Forelimb muscle (tissue), 1 donor: ENCODE data around the gene ARHGEF7. TPM values are rescaled to one million over a fixed set of nuclear protein-coding genes. Genes with fewer than 3 reads are reported as not detected.

ENCODE experiments used
- DNase-seq: peaks from one replicate; pipeline ENCODE4 v3.0.0-alpha.2; 2013; ENCODE audit warnings: low read depth
- polyA plus RNA-seq: library from polyadenylated mRNA; unstranded; fragments of 120-200 nt; gene quantifications from one replicate; pipeline ENCODE4 v1.2.1, GENCODE V29; 2013; ENCODE audit not compliant: insufficient read length

Gene ARHGEF7
- polyA plus RNA-seq, 1 donor: 75.6 TPM

- DNase-seq: no peak
Measured at GRCh38 chr13:111298214-111298975, 183.3 kb downstream of the ARHGEF7 start.

DNA sequence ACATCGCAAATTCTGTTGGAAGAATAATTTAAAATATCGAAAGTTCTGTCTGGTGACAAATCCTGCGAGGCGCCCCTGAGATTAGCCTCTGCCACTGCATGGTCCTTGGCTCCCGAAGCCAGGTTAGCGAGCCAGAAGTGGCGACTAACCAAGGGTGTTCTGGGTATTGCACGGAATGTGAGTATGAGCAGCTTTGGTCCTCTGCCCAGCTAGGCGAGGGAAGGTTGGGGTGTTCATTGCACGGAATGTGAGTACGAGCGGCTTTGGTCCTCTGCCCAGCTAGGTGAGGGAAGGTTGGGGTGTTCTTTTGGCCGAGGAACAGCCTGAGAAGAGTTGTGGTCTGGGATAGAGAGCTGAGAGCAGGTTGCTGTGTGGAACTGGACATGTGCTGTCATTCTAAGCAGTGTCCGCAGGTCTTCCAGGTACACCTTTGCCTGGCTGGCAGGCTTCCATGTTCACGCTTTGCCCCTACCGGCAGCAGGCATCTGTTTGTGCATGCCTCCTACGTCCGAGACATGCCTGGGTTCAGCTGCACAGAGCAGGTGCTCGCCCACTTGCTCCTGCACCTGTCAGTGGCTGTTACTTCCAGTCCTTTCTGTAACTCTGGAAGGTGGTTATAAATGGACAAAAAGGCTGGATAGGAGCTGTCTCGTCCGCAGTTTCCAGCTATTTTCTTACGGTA lies 187.1 kb downstream of the ARHGEF7 start:
- no peak for DNase-seq

DNA sequence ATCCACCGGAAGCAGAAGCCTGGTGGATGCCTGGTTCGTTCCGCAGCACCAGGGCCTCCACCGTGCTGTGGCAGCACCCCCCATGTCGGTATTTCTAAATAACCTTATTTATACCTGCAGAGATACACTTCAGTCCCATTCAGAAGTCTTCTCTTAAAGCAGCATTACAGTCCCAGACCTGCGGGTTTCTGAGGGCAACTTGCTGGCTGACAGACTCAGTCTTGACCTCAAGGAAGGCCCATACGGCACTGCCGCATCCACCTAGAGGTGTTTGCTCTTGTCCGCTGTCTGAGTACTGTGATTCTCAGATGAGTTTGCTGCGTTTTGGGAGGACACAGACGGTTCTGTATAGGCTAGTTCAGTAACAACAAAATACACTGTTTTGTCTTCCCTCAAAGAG lies 188.4 kb downstream of the ARHGEF7 start:
- no peak for DNase-seq

DNA sequence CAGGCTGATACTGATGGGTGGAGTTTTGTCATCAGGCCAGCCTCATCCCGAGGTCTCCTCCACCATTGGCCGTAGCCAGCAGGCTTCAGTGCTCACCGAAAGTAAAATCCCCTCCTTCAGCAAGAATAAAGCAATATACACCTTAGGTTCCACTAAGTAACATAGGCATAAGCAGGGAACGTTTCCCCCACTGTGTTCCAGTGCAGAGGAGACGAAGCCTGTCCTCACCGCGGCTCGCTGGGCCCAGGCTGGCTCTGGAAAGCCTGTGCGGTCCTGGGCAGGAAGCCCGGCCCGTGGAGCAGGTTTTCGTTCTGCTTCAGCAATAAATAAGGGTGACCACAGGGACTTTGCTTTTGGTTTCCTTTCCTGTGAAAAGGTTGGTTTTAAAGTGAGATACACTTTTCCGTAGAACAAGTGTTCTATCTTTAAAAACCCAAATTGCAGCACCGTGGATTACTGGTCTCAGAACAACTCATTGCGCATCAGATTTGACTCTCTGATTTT lies 189.0 kb downstream of the ARHGEF7 start:
- DNase-seq: no peak

GRCh38 chr13:111304603-111305289 lies 189.6 kb downstream of the ARHGEF7 start:
- no peak for DNase-seq

DNA sequence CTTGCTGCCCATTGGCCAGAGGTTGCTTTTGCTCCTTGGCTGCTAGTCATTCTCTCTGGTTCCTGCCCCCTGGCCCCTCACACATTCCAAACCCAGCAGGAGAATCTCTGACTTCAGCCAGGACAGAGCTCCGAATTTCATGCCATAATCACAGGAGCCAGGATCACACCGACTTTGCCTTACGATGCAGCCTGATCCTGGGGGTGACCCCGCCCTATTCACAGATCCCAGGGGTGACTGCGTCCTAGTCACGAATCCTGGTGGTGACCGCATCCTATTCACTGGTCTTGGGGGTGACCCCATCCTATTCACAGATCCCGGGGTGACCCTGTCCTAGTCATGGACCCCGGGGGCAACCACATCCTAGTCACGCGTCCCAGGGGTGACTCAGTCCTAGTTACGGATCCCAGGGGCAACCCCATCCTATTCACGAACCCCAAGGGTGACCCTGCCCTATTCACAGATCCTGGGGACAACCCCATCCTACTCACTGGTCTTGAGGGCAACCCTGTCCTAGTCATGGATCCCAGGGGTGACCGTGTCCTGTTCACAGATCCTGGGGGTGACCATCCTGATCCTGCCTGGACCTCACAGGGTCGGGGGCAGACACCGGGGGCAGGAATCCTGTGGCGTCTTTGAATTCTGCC lies 198.0 kb downstream of the ARHGEF7 start:
- DNase-seq: no peak

DNA sequence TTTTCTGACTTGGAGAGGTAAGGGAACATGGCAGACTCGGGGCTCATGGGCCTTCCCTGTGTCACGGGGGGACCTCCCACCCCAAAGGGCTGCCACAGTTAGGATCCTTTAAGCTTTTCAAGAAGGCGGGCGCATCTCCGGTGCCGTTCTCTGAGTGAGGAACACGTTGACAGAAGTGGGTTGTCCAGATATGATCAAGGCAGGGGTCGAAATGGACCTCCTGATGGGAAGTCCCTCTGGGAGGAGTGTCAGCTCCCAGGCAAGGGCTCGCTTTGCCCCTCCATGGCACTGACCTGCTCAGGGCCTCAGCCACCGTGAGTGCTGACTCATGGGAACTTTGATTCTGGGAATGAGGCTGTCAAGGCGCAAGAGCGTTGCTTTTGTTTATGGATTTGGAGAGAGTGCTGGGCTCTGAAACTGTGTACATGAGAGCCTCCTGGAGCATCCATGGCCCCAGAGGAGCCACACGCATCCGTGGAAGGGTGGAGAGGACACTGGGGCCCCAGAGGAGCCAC lies 198.9 kb downstream of the ARHGEF7 start:
- DNase-seq: no peak

- DNase-seq: no peak
Measured at GRCh38 chr13:111314852-111315251, 199.7 kb downstream of the ARHGEF7 start.

GRCh38 chr13:111315347-111315995 lies 200.4 kb downstream of the ARHGEF7 start:
- DNase-seq: no peak

DNA sequence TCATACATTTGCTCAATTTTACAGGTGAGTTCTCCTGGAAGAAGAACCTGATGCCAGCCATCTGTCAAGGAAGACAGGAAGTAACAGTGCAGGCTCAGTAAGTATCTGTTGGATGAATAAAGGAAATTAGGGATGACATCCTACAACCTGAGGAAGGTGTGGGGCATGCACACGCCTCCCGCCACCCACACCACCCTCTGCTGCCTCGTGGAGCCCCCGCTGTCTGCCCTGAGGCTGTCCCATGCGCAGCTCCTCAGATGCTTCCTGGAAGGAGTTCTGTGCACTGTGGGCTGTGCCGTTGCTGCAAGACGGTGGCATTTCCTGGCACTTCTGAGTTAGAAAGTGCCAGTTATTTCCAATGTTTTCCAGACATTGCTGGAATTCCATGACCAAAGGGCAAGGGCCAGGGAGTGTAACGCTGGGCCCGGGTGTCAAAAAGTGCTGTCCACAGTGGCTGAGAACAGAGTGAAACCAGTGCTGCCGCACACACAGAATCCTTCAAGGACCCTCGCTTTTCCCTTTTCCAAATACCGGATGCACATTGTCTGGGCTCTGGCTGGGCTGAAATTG lies 201.1 kb downstream of the ARHGEF7 start:
- no peak for DNase-seq

DNA sequence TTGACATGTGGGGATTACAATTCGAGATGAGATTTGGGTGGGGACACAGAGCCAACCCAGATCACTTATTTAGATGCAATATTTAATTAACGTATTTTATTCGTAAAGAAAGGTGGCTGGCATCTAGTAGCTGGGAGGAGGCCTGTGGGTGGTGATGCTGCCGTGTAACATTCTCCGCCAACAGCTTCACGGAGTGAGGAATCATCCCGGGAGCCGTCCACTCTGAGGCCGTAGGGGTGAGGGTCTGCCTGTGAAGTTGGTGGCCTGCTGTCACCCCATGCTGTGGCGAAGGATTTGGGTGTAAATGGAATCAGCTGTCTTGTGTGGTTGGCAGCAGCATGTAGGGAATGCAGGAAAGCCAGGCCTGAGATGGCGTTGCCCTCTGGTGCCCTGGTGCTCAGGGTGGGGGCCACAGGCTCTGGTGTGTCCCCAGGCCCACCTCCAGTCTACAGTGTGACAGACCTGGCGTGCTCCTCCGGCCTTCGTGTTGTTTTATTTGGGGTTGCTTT lies 202.0 kb downstream of the ARHGEF7 start:
- no peak for DNase-seq

GRCh38 chr13:111317571-111318345 lies 202.6 kb downstream of the ARHGEF7 start:
- DNase-seq: no peak

DNA sequence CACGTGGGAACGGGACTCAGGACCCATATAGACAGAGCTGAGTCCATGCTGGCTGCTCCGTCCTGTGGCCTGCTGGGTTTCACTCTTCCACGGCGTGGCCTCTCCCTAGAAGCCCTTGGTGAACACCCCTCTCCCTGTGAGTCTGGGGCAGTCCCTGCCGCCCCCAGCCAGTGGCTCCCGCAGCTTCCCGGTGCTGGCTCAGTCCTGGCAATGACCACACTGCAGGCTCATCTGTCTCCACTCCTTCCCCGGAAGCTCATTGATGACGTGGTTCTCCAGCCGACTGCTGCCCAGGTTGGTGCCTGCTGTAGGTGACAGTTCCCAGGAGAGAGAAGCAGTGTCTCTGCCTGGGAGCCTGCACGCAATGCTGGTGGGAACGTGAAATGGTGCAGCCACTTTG lies 203.3 kb downstream of the ARHGEF7 start:
- no peak for DNase-seq

- DNase-seq: no peak
Measured at GRCh38 chr13:111319521-111319920, 204.4 kb downstream of the ARHGEF7 start.

DNA sequence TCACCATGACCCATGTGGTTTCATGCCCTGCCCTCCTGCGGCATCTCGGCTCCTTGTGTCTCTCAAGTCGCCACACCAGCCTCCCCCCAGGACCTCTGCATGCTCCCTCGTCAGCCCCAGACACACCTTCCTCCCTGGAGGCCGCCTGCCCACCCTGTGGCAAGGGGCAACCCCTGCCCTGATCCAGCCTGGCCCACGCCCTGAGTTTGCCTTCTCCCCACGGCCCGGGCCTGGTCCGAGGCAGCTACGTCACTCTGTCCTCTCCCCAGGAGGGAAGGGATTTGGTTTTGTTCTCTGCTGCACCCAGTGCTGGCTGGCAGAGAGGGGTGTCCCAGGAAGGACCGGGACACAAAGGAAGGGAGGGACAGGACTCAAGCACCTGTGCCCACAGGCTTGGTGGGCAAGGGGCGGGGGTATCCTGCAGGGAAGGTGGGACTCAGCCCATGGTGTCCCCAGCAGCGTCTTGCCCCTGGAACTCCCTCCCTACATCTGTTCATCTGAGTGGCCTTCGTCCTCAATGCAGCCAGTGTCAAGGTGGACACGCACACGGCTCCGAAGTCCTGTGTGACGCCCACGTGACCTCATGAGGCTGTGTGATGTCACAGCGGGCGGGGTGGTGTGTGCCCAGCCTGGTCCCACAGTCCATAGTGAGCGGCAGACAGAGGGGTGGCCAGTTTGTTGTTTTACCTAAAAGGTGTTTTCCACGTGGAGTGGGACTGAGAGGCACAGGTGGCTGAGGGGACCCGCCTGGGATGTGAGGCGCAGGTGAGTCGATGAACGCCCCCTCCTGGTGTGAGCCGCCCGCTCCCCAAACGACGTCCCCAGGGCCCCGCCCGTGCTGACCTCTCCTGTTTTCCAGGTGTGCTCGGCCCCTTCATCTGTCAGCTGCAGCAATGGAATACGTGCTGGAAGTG lies 205.1 kb downstream of the ARHGEF7 start, which contains the start of gene TEX29:
TEX29 (plus strand) TSS at position 645 of the 914 bp plus-strand sequence; CDS start at position 894, 249 bp downstream.
- DNase-seq: no peak

DNA sequence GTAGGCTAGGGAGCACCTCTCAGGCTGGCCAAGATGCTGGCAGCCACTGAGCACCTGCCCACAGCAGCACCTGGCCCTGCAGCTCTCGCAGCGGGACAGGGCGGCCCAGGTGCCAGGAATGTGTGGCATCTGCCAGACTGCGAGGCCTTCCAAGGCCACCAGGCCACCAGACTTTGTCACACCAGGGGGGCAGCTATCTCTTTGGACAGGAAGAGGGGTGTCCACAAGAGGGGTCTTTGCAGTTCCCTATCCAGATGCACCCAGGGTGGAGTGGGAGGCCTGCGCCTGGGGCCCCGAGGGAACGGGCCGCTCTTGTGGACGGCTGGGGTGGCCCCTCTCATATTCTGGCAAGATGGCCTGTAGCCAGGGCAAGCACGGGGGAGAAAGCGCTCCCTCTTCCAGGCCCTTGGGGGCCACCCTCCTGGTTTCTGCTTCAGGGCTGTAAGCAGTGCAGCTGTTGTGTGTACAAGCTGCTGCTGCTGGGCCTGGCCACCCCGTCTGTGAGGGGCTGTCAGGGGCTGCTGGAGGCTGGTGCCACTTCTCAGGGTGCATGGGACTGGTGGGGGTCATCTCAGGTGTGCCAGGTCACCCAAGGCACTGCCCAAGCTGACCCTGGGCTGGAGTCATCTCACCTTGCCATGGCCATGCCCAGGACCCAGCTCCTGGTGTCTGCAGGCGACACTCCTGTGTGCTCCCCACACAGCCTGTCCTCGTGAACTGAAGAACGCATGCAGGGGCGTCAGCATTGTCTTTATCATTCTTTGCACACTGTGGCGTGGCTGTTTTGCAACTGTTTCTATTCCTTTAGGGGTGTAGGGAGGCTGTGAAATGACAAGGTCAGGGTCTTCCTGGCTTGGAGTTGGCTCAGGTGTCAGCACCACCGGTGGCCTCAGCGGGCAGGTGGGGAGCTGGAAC lies 207.1 kb downstream of the ARHGEF7 start:
- DNase-seq: no peak

DNA sequence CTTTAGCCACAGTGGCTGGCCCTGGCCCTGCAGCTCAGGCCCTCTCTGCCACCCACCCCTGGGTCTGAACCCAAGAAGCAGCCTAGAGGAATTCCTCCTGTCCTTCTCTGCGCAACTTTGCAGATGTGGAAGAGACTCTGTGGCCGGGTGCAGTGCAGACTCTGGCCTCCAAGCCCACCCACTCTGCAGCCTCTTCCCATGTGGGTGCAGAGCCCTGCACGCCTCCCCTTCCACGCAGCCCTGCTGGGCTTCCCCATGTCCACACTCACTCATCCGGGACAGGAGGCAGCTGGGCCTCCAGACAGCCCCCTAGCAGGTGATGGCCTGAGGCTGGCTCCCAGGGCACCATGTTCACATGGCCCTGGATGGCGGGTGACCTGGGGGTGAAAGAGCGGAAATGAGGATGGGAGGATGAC lies 207.8 kb downstream of the ARHGEF7 start:
- no peak for DNase-seq

DNA sequence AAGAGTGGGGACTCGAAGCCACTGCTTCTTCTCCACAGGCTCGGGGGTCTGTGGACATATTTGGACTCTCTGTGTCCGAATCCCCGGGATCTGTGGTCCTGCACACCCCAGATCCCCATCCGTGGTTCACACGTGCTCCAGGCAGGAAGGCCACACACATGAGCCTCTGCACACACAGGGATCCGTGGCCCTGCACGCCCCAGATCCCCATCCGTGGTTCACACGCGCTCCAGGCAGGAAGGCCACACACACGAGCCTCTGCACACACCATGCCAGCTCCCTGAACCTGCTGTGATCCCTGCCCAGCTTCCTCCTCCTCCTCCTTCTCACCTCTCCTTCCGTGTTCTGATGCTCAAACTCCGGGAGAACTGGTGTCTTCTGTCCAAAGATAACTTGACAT lies 208.4 kb downstream of the ARHGEF7 start:
- no peak for DNase-seq
